Vagina (tissue), 2 donors: ENCODE data around the gene HELB. TPM values are rescaled to one million over a fixed set of nuclear protein-coding genes. Genes with fewer than 3 reads are reported as not detected.

Experiments used
- DNase-seq, 2 donors: peaks; one replicate each; pipeline ENCODE4 v3.0.0-alpha.2; 2017; ENCODE audit errors: extremely low spot score in 2 of 2
- H3K27ac ChIP-seq: fragments of 200-600 bp; sonication (generic); one replicate; pipeline ENCODE4 v1.5.1; 2019
- H3K27me3 ChIP-seq: fragments of 200-600 bp; sonication (generic); one replicate; pipeline ENCODE4 v1.5.1; 2019
- H3K36me3 ChIP-seq, 2 donors: fragments of 200-600 bp; sonication (generic); one replicate each; pipeline ENCODE4 v1.5.1; 2017 to 2019
- H3K4me1 ChIP-seq: fragments of 200-600 bp; sonication (generic); one replicate; pipeline ENCODE4 v1.5.1; 2019
- H3K4me3 ChIP-seq, 2 donors: fragments of 200-600 bp; sonication (generic); 1 replicate in 1 of 2; 2 replicates in 1 of 2; pipeline ENCODE4 v1.5.1; 2016 to 2019
- H3K9me3 ChIP-seq: fragments of 200-600 bp; sonication (generic); one replicate; pipeline ENCODE4 v1.5.1; 2019
- CTCF ChIP-seq, 3 experiments: fragments of 450-650 bp in 2 of 3; fragments of 200-600 bp in 1 of 3; sonication (generic) in 1 of 3; IDR thresholded peaks; one replicate each; pipeline ENCODE4 v1.5.1; 2017 to 2019; ENCODE audit warnings: antibody characterized with exemption in 3 of 3, mild to moderate bottlenecking in 2 of 3, moderate library complexity in 2 of 3
- POLR2A ChIP-seq, 2 donors: fragments of 450-650 bp; IDR thresholded peaks; one replicate each; pipeline ENCODE4 v1.6.1; 2017; ENCODE audit warnings: antibody characterized with exemption in 2 of 2, mild to moderate bottlenecking in 2 of 2, moderate library complexity in 2 of 2
- POLR2AphosphoS5 ChIP-seq, 2 donors: sonication (generic); formaldehyde crosslinking; IDR thresholded peaks; one replicate each; pipeline ENCODE4 v1.9.0; 2017; ENCODE audit warnings: antibody characterized with exemption in 2 of 2, mild to moderate bottlenecking in 2 of 2, low read depth in 1 of 2; ENCODE audit not compliant: insufficient read depth in 1 of 2
- intact Hi-C: fragments of 100-400 bp; cut with DNase I; formaldehyde crosslinking; loops from one replicate; pipeline ENCODE4 v1.15.1; 2023
- total RNA-seq: library from RNA; depleted of rRNA; stranded (reverse); fragments of >200 nt; gene quantifications from one replicate; pipeline ENCODE4 v1.2.3, GENCODE V29; 2016

HELB gene
- total RNA-seq, 1 donor from 2014 or later, result 5.2 TPM

GRCh38 chr12:66287275-66287674 lies 15.0 kb upstream of the HELB start:
- Histone ChIP-seq H3K9me3 (no peaks in the 10 kb centered on the region), H3K27me3 (no peaks in the 10 kb centered on the region), H3K4me3 (no peak overlapping the region), H3K36me3 (no peaks in the 10 kb centered on the region), H3K4me1 (no peaks in the 10 kb centered on the region), H3K27ac (no peak overlapping the region)
- intact Hi-C loops, result no loop called here
- no peak for DNase-seq
- TF ChIP-seq CTCF (IDR thresholded peaks at IDR 0.05) (no peak), POLR2A (IDR thresholded peaks at IDR 0.05) (no peak), POLR2AphosphoS5 (IDR thresholded peaks at IDR 0.05; ENCODE audit: insufficient read depth in 1 of 2, low read depth in 1 of 2) (no peak)

GRCh38 chr12:66288121-66288520 lies 14.2 kb upstream of the HELB start:
- H3K27ac ChIP-seq, result no peak overlapping the region
- H3K4me3 ChIP-seq, result no peak overlapping the region
- intact Hi-C loops, result no loop called here
- no peaks in the 10 kb centered on the region for H3K27me3 ChIP-seq
- no peaks in the 10 kb centered on the region for H3K36me3 ChIP-seq
- DNase-seq, result no peak
- H3K4me1 ChIP-seq, result no peaks in the 10 kb centered on the region
- no peaks in the 10 kb centered on the region for H3K9me3 ChIP-seq
- TF ChIP-seq POLR2A (IDR thresholded peaks at IDR 0.05) (no peak), CTCF (IDR thresholded peaks at IDR 0.05) (no peak), POLR2AphosphoS5 (IDR thresholded peaks at IDR 0.05; ENCODE audit: insufficient read depth in 1 of 2, low read depth in 1 of 2) (no peak)

GRCh38 chr12:66289485-66289884 lies 12.8 kb upstream of the HELB start:
- Histone ChIP-seq H3K27ac (no peak overlapping the region), H3K4me1 (no peaks in the 10 kb centered on the region), H3K4me3 (no peak overlapping the region), H3K9me3 (no peaks in the 10 kb centered on the region), H3K27me3 (no peaks in the 10 kb centered on the region), H3K36me3 (no peaks in the 10 kb centered on the region)
- TF ChIP-seq CTCF (IDR thresholded peaks at IDR 0.05) (no peak), POLR2AphosphoS5 (IDR thresholded peaks at IDR 0.05; ENCODE audit: insufficient read depth in 1 of 2, low read depth in 1 of 2) (no peak), POLR2A (IDR thresholded peaks at IDR 0.05) (no peak)
- DNase-seq, result no peak
- intact Hi-C loops, result no loop called here

GRCh38 chr12:66290716-66291200 lies 11.5 kb upstream of the HELB start:
- intact Hi-C loops, result no loop called here
- no peak for DNase-seq
- no peak overlapping the region for H3K4me3 ChIP-seq
- H3K9me3 ChIP-seq, result no peaks in the 10 kb centered on the region
- H3K27ac ChIP-seq, result no peak overlapping the region
- no peaks in the 10 kb centered on the region for H3K27me3 ChIP-seq
- H3K36me3 ChIP-seq, result no peaks in the 10 kb centered on the region
- TF ChIP-seq CTCF (IDR thresholded peaks at IDR 0.05), result no peak
- TF ChIP-seq POLR2AphosphoS5 (IDR thresholded peaks at IDR 0.05; ENCODE audit: insufficient read depth in 1 of 2, low read depth in 1 of 2), result no peak
- no peak for TF ChIP-seq POLR2A (IDR thresholded peaks at IDR 0.05)
- no peaks in the 10 kb centered on the region for H3K4me1 ChIP-seq

GRCh38 chr12:66296176-66296683 lies 6.1 kb upstream of the HELB start:
- DNase-seq, result no peak
- Histone ChIP-seq H3K9me3 (no peaks in the 10 kb centered on the region), H3K27me3 (no peaks in the 10 kb centered on the region), H3K36me3 (no peaks in the 10 kb centered on the region), H3K4me1 (no peaks in the 10 kb centered on the region), H3K27ac (no peak overlapping the region), H3K4me3 (no peak overlapping the region)
- intact Hi-C loops, result no loop called here
- TF ChIP-seq POLR2A (IDR thresholded peaks at IDR 0.05) (no peak), CTCF (IDR thresholded peaks at IDR 0.05) (no peak)
